ENCODE measurements around the gene OTUB1. TPM values are rescaled to one million over a fixed set of nuclear protein-coding genes. Genes with fewer than 3 reads are reported as not detected.
A peak's percentile ranks its signal among the peaks of the same experiment; 100 is the strongest.

OTUB1 gene
- total and polyA plus RNA-seq, 9 of the 15 experiments (the other 6 are each of a cell fraction or from before 2014, with no cell fraction given) = 29.5 to 134 (median 66.1) TPM

DNA sequence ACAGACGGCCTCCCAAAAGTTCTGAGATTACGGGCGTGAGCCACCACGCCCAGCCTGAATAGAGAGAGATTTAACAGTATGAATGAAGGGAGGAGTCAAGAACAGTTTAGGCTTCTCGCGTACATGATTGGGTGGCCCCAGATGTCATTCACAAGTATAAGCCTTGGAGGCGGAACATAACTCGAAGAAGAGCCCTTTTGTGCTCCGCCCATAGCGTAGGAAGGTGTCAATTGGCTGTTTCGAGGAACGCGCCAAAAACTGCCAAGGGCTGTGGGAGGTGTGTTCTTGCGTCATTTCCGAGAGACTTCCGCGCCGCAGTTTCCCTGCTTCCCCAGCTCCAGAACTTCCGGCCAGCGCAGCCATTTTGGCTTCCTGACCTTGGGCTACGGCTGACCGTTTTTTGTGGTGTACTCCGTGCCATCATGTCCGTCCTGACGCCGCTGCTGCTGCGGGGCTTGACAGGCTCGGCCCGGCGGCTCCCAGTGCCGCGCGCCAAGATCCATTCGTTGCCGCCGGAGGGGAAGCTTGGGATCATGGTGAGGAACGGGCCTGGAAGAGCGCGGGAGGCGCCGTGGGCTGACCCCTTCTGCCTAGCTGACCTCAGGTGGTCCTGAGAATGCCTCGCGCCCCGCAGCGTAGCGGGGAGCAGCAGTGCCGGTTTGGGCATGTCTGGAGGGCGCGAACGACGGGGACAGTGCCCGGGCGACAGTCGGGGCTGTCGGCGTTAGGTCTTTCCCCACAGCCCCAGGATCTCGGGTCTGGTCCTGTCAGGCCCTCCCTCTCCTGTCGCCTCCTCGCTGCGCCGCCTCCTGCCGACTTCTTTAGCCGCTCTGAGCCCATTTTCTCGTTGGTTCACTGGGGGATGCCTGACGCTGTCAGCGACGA lies 11.7 kb upstream of the OTUB1 start, which contains the start of gene COX8A (continued):
- TF ChIP-seq, protein P1, sequence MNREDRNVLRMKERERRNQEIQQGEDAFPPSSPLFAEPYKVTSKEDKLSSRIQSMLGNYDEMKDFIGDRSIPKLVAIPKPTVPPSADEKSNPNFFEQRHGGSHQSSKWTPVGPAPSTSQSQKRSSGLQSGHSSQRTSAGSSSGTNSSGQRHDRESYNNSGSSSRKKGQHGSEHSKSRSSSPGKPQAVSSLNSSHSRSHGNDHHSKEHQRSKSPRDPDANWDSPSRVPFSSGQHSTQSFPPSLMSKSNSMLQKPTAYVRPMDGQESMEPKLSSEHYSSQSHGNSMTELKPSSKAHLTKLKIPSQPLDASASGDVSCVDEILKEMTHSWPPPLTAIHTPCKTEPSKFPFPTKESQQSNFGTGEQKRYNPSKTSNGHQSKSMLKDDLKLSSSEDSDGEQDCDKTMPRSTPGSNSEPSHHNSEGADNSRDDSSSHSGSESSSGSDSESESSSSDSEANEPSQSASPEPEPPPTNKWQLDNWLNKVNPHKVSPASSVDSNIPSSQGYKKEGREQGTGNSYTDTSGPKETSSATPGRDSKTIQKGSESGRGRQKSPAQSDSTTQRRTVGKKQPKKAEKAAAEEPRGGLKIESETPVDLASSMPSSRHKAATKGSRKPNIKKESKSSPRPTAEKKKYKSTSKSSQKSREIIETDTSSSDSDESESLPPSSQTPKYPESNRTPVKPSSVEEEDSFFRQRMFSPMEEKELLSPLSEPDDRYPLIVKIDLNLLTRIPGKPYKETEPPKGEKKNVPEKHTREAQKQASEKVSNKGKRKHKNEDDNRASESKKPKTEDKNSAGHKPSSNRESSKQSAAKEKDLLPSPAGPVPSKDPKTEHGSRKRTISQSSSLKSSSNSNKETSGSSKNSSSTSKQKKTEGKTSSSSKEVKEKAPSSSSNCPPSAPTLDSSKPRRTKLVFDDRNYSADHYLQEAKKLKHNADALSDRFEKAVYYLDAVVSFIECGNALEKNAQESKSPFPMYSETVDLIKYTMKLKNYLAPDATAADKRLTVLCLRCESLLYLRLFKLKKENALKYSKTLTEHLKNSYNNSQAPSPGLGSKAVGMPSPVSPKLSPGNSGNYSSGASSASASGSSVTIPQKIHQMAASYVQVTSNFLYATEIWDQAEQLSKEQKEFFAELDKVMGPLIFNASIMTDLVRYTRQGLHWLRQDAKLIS (CRISPR knock-in tag; IDR thresholded peaks at IDR 0.05) = 0 out of 2 replicates have a peak, but pooled peaks have one; percentile 33
- TF ChIP-seq, protein P2, sequence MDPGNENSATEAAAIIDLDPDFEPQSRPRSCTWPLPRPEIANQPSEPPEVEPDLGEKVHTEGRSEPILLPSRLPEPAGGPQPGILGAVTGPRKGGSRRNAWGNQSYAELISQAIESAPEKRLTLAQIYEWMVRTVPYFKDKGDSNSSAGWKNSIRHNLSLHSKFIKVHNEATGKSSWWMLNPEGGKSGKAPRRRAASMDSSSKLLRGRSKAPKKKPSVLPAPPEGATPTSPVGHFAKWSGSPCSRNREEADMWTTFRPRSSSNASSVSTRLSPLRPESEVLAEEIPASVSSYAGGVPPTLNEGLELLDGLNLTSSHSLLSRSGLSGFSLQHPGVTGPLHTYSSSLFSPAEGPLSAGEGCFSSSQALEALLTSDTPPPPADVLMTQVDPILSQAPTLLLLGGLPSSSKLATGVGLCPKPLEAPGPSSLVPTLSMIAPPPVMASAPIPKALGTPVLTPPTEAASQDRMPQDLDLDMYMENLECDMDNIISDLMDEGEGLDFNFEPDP (CRISPR knock-in tag; IDR thresholded peaks at IDR 0.05) = no peak
- TF ChIP-seq PRPF4 (IDR thresholded peaks at IDR 0.05; ENCODE audit: insufficient read depth, low read depth, low read length, poor library complexity, severe bottlenecking) (no peak), ZNF41 (CRISPR knock-in tag; conservative IDR thresholded peaks at IDR 0.05) (no peak), CBFA2T3 (IDR thresholded peaks at IDR 0.05) (0 out of 2 replicates have a peak, but pooled peaks have one; percentile 21), MTA1 (IDR thresholded peaks at IDR 0.05; ENCODE audit: borderline replicate concordance) (no peak; the same call in 1 of the 2 replicates), TOE1 (IDR thresholded peaks at IDR 0.05; ENCODE audit: borderline replicate concordance) (no peak), TOE1 (CRISPR knock-in tag; IDR thresholded peaks at IDR 0.05; ENCODE audit: borderline replicate concordance, low read depth) (no peak; the same call in 1 of the 2 replicates), ZC3H11A (IDR thresholded peaks at IDR 0.05; ENCODE audit: low read depth, low read length) (no peak; the same call in 1 of the 2 replicates), ZNF217 (CRISPR knock-in tag; IDR thresholded peaks at IDR 0.05) (no peak), ZNF146 (CRISPR knock-in tag; IDR thresholded peaks at IDR 0.05; ENCODE audit: unreplicated experiment) (no peak), DACH1 (IDR thresholded peaks at IDR 0.05; ENCODE audit: partially characterized antibody) (no peak), NFYB (IDR thresholded peaks at IDR 0.05; ENCODE audit: extremely low read depth, insufficient read length) (peak; percentile 90), ZNF551 (CRISPR knock-in tag; IDR thresholded peaks at IDR 0.05) (no peak)
- TF ChIP-seq, protein P3, sequence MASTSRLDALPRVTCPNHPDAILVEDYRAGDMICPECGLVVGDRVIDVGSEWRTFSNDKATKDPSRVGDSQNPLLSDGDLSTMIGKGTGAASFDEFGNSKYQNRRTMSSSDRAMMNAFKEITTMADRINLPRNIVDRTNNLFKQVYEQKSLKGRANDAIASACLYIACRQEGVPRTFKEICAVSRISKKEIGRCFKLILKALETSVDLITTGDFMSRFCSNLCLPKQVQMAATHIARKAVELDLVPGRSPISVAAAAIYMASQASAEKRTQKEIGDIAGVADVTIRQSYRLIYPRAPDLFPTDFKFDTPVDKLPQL (IDR thresholded peaks at IDR 0.05; ENCODE audit: extremely low read depth, insufficient read length) = no peak
- TF ChIP-seq, protein P4, sequence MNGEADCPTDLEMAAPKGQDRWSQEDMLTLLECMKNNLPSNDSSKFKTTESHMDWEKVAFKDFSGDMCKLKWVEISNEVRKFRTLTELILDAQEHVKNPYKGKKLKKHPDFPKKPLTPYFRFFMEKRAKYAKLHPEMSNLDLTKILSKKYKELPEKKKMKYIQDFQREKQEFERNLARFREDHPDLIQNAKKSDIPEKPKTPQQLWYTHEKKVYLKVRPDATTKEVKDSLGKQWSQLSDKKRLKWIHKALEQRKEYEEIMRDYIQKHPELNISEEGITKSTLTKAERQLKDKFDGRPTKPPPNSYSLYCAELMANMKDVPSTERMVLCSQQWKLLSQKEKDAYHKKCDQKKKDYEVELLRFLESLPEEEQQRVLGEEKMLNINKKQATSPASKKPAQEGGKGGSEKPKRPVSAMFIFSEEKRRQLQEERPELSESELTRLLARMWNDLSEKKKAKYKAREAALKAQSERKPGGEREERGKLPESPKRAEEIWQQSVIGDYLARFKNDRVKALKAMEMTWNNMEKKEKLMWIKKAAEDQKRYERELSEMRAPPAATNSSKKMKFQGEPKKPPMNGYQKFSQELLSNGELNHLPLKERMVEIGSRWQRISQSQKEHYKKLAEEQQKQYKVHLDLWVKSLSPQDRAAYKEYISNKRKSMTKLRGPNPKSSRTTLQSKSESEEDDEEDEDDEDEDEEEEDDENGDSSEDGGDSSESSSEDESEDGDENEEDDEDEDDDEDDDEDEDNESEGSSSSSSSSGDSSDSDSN (IDR thresholded peaks at IDR 0.05; ENCODE audit: borderline replicate concordance in 1 of 2, low read depth in 2 of 2, low read length in 2 of 2) = peak in 1 of 2 experiments; percentile 82; a peak in 2 of 4 replicates

Data from K562 (cell line).